Adrenal gland (tissue), 5 donors: ENCODE data around the gene KLHDC10.

Experiments used
- POLR2A ChIP-seq, 2 donors: fragments of 450-650 bp; IDR thresholded peaks; one replicate each; pipeline ENCODE4 v1.6.1; 2017; ENCODE audit warnings: antibody characterized with exemption in 2 of 2, mild to moderate bottlenecking in 2 of 2, moderate library complexity in 1 of 2
- TF ChIP-seq, protein P1 (sequence below), 6 experiments: fragments of 450-650 bp in 4 of 6; fragments of 200-600 bp in 2 of 6; sonication (generic) in 1 of 6; IDR thresholded peaks; 1 replicate in 5 of 6; 2 replicates in 1 of 6; pipeline versions ENCODE4 v1.5.1 to v1.8.0; 2016 to 2021; ENCODE audit warnings: antibody characterized with exemption in 6 of 6, mild to moderate bottlenecking in 2 of 6, moderate library complexity in 1 of 6
- donor health status: DM: no; HTN: no; CAD: no.

DNA sequence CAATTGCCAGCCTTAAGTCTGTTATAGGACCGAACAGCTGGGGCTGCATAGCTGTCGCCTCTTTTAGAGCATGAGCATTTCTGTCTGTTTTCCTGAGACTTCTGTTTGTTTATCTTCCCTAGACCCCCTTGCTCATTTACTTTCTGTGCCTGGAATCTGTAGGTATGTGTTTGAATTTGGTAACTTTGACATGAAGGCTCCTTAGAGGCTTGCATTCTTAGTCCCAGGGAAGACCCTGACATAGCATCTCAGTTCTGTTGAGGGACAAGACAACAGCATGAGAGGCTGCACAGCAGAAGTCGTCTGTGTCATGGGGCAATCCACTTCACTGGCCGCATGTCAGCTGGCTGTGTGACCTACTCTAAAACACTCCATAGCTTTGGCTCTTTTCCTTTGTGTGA is 58.7 kb downstream of the KLHDC10 start:
- TF ChIP-seq, protein P1, sequence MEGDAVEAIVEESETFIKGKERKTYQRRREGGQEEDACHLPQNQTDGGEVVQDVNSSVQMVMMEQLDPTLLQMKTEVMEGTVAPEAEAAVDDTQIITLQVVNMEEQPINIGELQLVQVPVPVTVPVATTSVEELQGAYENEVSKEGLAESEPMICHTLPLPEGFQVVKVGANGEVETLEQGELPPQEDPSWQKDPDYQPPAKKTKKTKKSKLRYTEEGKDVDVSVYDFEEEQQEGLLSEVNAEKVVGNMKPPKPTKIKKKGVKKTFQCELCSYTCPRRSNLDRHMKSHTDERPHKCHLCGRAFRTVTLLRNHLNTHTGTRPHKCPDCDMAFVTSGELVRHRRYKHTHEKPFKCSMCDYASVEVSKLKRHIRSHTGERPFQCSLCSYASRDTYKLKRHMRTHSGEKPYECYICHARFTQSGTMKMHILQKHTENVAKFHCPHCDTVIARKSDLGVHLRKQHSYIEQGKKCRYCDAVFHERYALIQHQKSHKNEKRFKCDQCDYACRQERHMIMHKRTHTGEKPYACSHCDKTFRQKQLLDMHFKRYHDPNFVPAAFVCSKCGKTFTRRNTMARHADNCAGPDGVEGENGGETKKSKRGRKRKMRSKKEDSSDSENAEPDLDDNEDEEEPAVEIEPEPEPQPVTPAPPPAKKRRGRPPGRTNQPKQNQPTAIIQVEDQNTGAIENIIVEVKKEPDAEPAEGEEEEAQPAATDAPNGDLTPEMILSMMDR (IDR thresholded peaks at IDR 0.05), result no peak
- TF ChIP-seq POLR2A (IDR thresholded peaks at IDR 0.05), result no peak
